H1 (cell line): Measurements from ENCODE around the gene POLA1. TPM values are rescaled to one million over a fixed set of nuclear protein-coding genes. Genes with fewer than 3 reads are reported as not detected.

Experiments
- KDM5A ChIP-seq: fragments of 200-600 bp; IDR thresholded peaks from 2 replicates; pipeline ENCODE4 v1.7.1; 2012; ENCODE audit warnings: mild to moderate bottlenecking, low read length, inconsistent platforms, mixed read lengths
- MAFK ChIP-seq: IDR thresholded peaks from 2 replicates; pipeline ENCODE4 v1.6.1; 2012; ENCODE audit warnings: low read depth, mild to moderate bottlenecking, improper control_type of control experiment, low read length
- MAX ChIP-seq: IDR thresholded peaks from 2 replicates; pipeline ENCODE4 v1.6.1; 2012; ENCODE audit warnings: inconsistent platforms
- POLR2AphosphoS5 ChIP-seq: IDR thresholded peaks from 2 replicates; pipeline ENCODE4 v1.6.1; 2011; ENCODE audit warnings: low read depth, low read length
- SP4 ChIP-seq: IDR thresholded peaks from 2 replicates; pipeline ENCODE4 v1.6.1; 2012; ENCODE audit warnings: low read length, inconsistent platforms
- polyA plus RNA-seq, 7 experiments: library from polyadenylated mRNA; depleted of rRNA in 3 of 7; stranded (reverse) in 5 of 7; unstranded in 2 of 7; fragments of >200 nt in 5 of 7; fragments of 200-250 nt in 2 of 7; gene quantifications; 1 replicate in 5 of 7; 2 replicates in 1 of 7; 4 replicates in 1 of 7; pipeline versions ENCODE4 v1.2.1 to v1.2.3, GENCODE V29; 2011 to 2013; ENCODE audit warnings: missing spikeins in 2 of 7, mixed read lengths in 2 of 7
- total RNA-seq: library from RNA; stranded (reverse); fragmentation: NEBNext Ultra II Directional; extraction: Animal tissue kit (Norgen Biotek cat#: 25700); gene quantifications from 2 replicates; pipeline ENCODE4 v1.2.1, GENCODE V29; 2021

Gene POLA1
- total and polyA plus RNA-seq, 2 of the 8 experiments (the other 6 are each of a cell fraction or from before 2014, with no cell fraction given), result 5.6 to 34.9 TPM

GRCh38 chrX:24899391-24899790 lies 205.7 kb downstream of the POLA1 start (continued):
- no peak for TF ChIP-seq POLR2AphosphoS5
- no peak for TF ChIP-seq MAX
- no peak for TF ChIP-seq SP4
- no peak for TF ChIP-seq MAFK
- TF ChIP-seq KDM5A, result no peak
